Neural progenitor cell (in vitro differentiated cells): ENCODE results near the gene RHOD. TPM values are rescaled to one million over a fixed set of nuclear protein-coding genes. Genes with fewer than 3 reads are reported as not detected.

ENCODE experiments used
- DNase-seq: peaks from one replicate; pipeline ENCODE4 v3.0.0-alpha.2; 2016; ENCODE audit warnings: low spot score
- H2AFZ ChIP-seq: fragments of 200-600 bp; sonication (generic); replicated peaks from 2 replicates; pipeline ENCODE4 v1.6.1; 2016; ENCODE audit warnings: antibody characterized with exemption
- H3F3A ChIP-seq: fragments of 200-600 bp; sonication (generic); 2 replicates; pipeline ENCODE4 v1.6.1; 2016; ENCODE audit warnings: antibody characterized with exemption, low read depth
- H3K27ac ChIP-seq: fragments of 200-600 bp; sonication (generic); 2 replicates; pipeline ENCODE4 v1.5.1; 2016; ENCODE audit warnings: mild to moderate bottlenecking
- H3K27me3 ChIP-seq: fragments of 200-600 bp; sonication (generic); 2 replicates; pipeline ENCODE4 v1.6.1; 2016; ENCODE audit warnings: mild to moderate bottlenecking, moderate library complexity
- H3K36me3 ChIP-seq: fragments of 200-600 bp; sonication (generic); 2 replicates; pipeline ENCODE4 v1.5.1; 2016
- H3K4me1 ChIP-seq: fragments of 200-600 bp; sonication (generic); 2 replicates; pipeline ENCODE4 v1.6.1; 2016; ENCODE audit warnings: mixed run types
- H3K4me2 ChIP-seq: fragments of 200-600 bp; sonication (generic); 2 replicates; pipeline ENCODE4 v1.6.1; 2016
- H3K4me3 ChIP-seq: fragments of 200-600 bp; sonication (generic); 2 replicates; pipeline ENCODE4 v1.5.1; 2016
- H3K79me2 ChIP-seq: fragments of 200-600 bp; sonication (generic); 2 replicates; pipeline ENCODE4 v1.6.1; 2016; ENCODE audit warnings: low read depth
- H3K9ac ChIP-seq: fragments of 200-600 bp; sonication (generic); 2 replicates; pipeline ENCODE4 v1.6.1; 2016
- H3K9me3 ChIP-seq: fragments of 200-600 bp; sonication (generic); 2 replicates; pipeline ENCODE4 v1.5.1; 2016; ENCODE audit warnings: low read depth
- H4K20me1 ChIP-seq: fragments of 200-600 bp; sonication (generic); 2 replicates; pipeline ENCODE4 v1.6.1; 2016; ENCODE audit warnings: low read depth
- H3K27ac Mint-ChIP-seq: 3 replicates; pipeline ENCODE4 v1.8.0; 2021; ENCODE audit warnings: mixed read lengths
- H3K27me3 Mint-ChIP-seq: 2 replicates; pipeline ENCODE4 v1.8.0; 2022; ENCODE audit warnings: low read depth, mild to moderate bottlenecking, inconsistent platforms, moderate library complexity, mixed read lengths; ENCODE audit not compliant: insufficient read depth
- H3K36me3 Mint-ChIP-seq: 3 replicates; pipeline ENCODE4 v1.8.0; 2021; ENCODE audit warnings: mixed read lengths
- H3K4me1 Mint-ChIP-seq: 3 replicates; pipeline ENCODE4 v1.8.0; 2021; ENCODE audit warnings: mixed read lengths
- H3K4me3 Mint-ChIP-seq: 3 replicates; pipeline ENCODE4 v1.8.0; 2021; ENCODE audit warnings: mild to moderate bottlenecking, moderate library complexity, mixed read lengths
- H3K9me3 Mint-ChIP-seq: 3 replicates; pipeline ENCODE4 v1.8.0; 2020; ENCODE audit warnings: mixed read lengths
- CTCF ChIP-seq: fragments of 200-600 bp; sonication (generic); IDR thresholded peaks from 2 replicates; pipeline ENCODE4 v1.5.1; 2017; ENCODE audit warnings: antibody characterized with exemption, mild to moderate bottlenecking
- EZH2 ChIP-seq: fragments of 200-600 bp; sonication (generic); IDR thresholded peaks from 2 replicates; pipeline ENCODE4 v1.6.1; 2017; ENCODE audit warnings: antibody characterized with exemption, mild to moderate bottlenecking, moderate library complexity
- EZH2phosphoT487 ChIP-seq: fragments of 200-600 bp; sonication (generic); IDR thresholded peaks from 2 replicates; pipeline ENCODE4 v1.6.1; 2017; ENCODE audit warnings: antibody characterized with exemption
- total RNA-seq: library from RNA; depleted of rRNA; stranded (reverse); fragments of >200 nt; gene quantifications from 2 replicates; pipeline ENCODE4 v1.2.3, GENCODE V29; 2015; ENCODE audit warnings: low replicate concordance

RHOD gene
- total RNA-seq, 1 donor from 2014 or later, result 6.6 TPM

GRCh38 chr11:67048515-67049130 lies 8.0 kb upstream of the RHOD start:
- Histone ChIP-seq H3K27me3 (no peaks in the 10 kb centered on the region), H3K27ac (no peak overlapping the region), H3K4me3 (no peak overlapping the region), H3K36me3 (no peaks in the 10 kb centered on the region), H4K20me1 (no peaks in the 10 kb centered on the region), H3K9ac (no peak overlapping the region), H2AFZ (no peak overlapping the region), H3K9me3 (no peaks in the 10 kb centered on the region), H3K4me2 (no peak overlapping the region), H3K4me1 (no peaks in the 10 kb centered on the region), H3K79me2 (no peaks in the 10 kb centered on the region), H3F3A (peaks cover 3% of the 10 kb centered on the region)
- H3K27ac Mint-ChIP-seq, result no peak overlapping the region
- H3K4me1 Mint-ChIP-seq, result peaks cover 5% of the 10 kb centered on the region
- no peaks in the 10 kb centered on the region for H3K27me3 Mint-ChIP-seq
- H3K9me3 Mint-ChIP-seq, result no peaks in the 10 kb centered on the region
- H3K36me3 Mint-ChIP-seq, result no peaks in the 10 kb centered on the region
- H3K4me3 Mint-ChIP-seq, result no peak overlapping the region
- DNase-seq, result no peak
- TF ChIP-seq EZH2phosphoT487 (no peak), CTCF (no peak), EZH2 (no peak)

DNA sequence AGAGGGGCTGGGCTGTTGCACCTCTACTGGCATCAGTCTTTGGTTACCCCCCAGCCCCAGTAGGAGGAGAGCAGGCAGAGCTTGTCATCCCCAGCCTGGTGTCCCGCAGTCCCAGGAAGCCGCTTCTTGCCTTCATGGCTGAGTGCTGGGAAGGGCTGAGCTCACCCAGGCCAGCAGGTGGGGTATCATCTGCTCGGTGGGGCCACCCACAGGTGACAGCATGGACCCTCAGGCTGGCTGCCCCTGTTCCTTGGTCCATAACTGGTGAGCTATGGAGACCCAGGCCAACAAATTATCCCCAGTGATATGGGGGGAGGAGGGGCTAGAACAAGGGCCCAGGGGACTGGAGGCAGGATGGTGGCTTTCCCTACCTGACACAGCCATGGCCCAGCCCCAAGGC lies 6.5 kb upstream of the RHOD start:
- Histone ChIP-seq H3K4me1 (peaks cover 4% of the 10 kb centered on the region), H3K9me3 (no peaks in the 10 kb centered on the region), H3K4me2 (no peak overlapping the region), H3K27me3 (no peaks in the 10 kb centered on the region), H2AFZ (no peak overlapping the region), H3K36me3 (no peaks in the 10 kb centered on the region), H3K9ac (no peak overlapping the region), H3K4me3 (no peak overlapping the region), H3F3A (peaks cover 7% of the 10 kb centered on the region), H3K79me2 (no peaks in the 10 kb centered on the region), H4K20me1 (no peaks in the 10 kb centered on the region), H3K27ac (no peak overlapping the region)
- no peak overlapping the region for H3K4me3 Mint-ChIP-seq
- H3K36me3 Mint-ChIP-seq, result no peaks in the 10 kb centered on the region
- H3K9me3 Mint-ChIP-seq, result no peaks in the 10 kb centered on the region
- peaks cover 13% of the 10 kb centered on the region for H3K4me1 Mint-ChIP-seq
- H3K27ac Mint-ChIP-seq, result no peak overlapping the region
- DNase-seq, result no peak
- H3K27me3 Mint-ChIP-seq, result no peaks in the 10 kb centered on the region
- no peak for TF ChIP-seq EZH2phosphoT487
- TF ChIP-seq EZH2, result no peak
- no peak for TF ChIP-seq CTCF

DNA sequence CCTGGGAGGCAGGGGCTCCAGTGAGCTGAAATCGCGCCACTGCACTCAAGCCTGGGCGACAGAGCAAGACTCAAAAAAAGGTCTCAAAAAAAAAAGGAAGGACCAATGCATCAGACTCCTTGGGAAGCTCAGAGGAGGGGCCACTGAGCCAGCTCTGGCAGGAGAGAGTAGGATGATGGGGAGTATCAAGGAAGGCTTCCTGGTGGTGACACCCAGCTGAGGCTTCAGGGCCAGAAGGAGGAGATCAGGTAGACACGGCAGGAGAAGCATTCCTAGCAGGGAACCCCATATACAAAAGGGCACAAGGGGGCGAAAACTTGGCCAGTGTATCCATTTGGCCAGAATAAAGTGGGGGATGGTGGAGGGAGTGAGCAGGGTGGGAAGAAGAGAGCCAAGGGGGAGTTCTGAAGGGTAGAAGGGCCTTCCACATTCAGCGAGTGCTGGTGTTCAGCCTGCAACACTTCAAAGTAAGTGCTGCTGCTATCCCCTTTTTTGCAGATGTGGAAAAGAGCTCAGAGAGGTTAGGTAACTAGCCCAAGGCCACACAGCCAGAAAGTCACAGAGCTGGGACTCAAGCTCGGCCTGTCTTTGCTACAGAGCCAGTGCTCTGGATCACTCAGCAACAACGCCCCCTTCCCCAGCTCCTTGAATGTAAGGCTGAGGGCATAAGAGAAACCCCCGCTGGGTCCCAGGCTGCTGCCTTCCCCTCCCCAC lies 5.3 kb upstream of the RHOD start:
- no peak for DNase-seq
- no peak overlapping the region for H3K27ac Mint-ChIP-seq
- TF ChIP-seq EZH2phosphoT487, result no peak
- TF ChIP-seq EZH2, result no peak
- no peak for TF ChIP-seq CTCF

More for the DNA sequence above, 5.3 kb upstream of the RHOD start:
- Histone ChIP-seq H3K27ac (no peak overlapping the region), H3K4me1 (peaks cover 10% of the 10 kb centered on the region), H3K27me3 (peaks cover 6% of the 10 kb centered on the region), H3K4me3 (no peak overlapping the region), H2AFZ (no peak overlapping the region), H3K9ac (no peak overlapping the region), H3K9me3 (no peaks in the 10 kb centered on the region), H3K79me2 (no peaks in the 10 kb centered on the region), H3K36me3 (no peaks in the 10 kb centered on the region), H3F3A (peaks cover 18% of the 10 kb centered on the region), H4K20me1 (no peaks in the 10 kb centered on the region), H3K4me2 (no peak overlapping the region)
- Mint-ChIP-seq H3K4me1 (peaks cover 24% of the 10 kb centered on the region), H3K36me3 (no peaks in the 10 kb centered on the region), H3K4me3 (peak overlapping the region; percentile 41), H3K9me3 (no peaks in the 10 kb centered on the region), H3K27me3 (peaks cover 2% of the 10 kb centered on the region)
